ENCODE results near the gene SFT2D1.

- TF ChIP-seq CTCF (IDR thresholded peaks at IDR 0.05) (no peak), REST (IDR thresholded peaks at IDR 0.05; ENCODE audit: insufficient read depth in 1 of 2, low read depth in 2 of 2, low read length in 1 of 2) (no peak), POLR2AphosphoS5 (IDR thresholded peaks at IDR 0.05; ENCODE audit: low read depth, low read length) (no peak), TCF7L2 (IDR thresholded peaks at IDR 0.05; ENCODE audit: low read depth, low read length) (no peak)
These were observed 13.2 kb upstream of the SFT2D1 start for GRCh38 chr6:166355552-166355951.

Data from Panc1 (cell line).